Stimulated activated CD4-positive, alpha-beta T cell treated with anti-CD3 and anti-CD28 coated beads, TNF-alpha, amount 100 ng/mL, for 1 hour (primary cell): ENCODE data around the gene APOF.
"Not testable (repeated sequence)": the region's sequence is repeated elsewhere in the genome, so short reads cannot be mapped to it uniquely, and the experiment has no call there.

Source experiments
- DNase-seq, 3 donors: peaks; one replicate each; pipeline ENCODE4 v3.0.0-alpha.2; 2020; ENCODE audit warnings: low read depth in 3 of 3, low spot score in 1 of 3

Gene APOF

DNA sequence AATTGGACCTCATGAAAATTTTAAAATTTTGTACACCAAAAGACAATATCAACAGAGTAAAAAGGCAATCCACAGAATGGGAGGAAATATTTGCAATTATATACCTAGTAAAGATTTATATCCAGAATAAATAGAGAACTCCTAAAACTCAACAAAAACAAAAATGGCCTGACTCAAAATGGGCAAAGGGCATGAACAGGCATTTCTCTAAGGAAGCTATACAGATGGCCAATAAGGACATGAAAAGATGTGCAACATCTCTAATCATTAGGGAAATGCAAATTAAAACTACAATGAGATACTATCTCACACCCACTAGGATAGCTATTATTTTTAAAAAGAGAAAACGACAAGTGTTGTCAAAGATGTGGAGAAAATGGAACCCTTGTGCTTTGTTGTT lies 10.9 kb upstream of the APOF start:
- no peak for DNase-seq

DNA sequence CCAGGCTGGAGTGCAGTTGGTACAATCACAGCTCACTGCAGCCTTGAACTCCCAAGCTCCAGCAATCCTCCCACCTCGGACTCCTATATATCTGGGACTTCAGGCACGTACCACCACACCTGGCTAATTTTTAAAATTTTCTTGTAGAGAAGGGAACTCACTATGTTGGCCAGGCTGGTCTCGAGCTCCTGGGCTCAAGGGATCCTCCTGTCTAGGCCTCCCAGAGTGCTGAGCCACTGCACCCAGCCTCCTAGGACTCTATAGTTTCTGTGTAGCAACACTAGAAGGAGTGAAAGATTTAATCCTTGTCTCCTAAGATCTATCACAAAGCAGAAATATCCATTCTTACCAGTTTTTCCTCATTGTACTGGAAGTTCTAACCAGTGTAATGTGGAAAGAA lies 4.3 kb upstream of the APOF start:
- no peak for DNase-seq

DNA sequence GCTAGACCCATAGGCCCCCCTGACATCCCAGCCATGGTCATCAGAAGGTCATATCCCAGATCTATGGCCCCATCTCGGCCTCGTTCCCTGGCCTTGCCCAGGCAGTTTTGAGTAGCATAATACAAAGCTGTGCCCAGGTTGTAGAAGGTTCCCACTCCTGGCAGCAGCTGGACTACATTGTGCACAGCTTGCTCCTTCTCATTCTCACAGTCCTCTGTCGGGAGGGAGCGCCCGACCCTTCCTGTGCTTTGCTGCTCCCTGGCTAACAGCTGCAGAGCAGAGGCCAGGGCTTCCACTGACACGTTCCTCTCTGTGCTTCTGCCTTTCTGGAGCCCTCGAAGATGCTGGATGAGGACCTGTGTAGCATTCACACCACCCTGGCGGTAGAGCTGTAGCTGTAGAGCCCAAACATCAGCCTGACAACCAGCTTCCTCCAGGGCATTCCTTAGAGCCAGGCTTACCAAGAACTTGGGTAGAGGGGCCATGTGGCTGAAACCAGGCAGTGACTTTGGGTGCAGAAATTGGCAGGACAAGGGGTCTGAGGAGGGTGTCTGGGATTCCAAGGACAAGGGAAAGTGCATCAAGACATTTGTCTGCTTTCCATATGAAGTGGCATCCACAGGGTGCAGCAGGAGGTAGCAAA lies 1.0 kb downstream of the APOF start:
- no peak for DNase-seq

DNA sequence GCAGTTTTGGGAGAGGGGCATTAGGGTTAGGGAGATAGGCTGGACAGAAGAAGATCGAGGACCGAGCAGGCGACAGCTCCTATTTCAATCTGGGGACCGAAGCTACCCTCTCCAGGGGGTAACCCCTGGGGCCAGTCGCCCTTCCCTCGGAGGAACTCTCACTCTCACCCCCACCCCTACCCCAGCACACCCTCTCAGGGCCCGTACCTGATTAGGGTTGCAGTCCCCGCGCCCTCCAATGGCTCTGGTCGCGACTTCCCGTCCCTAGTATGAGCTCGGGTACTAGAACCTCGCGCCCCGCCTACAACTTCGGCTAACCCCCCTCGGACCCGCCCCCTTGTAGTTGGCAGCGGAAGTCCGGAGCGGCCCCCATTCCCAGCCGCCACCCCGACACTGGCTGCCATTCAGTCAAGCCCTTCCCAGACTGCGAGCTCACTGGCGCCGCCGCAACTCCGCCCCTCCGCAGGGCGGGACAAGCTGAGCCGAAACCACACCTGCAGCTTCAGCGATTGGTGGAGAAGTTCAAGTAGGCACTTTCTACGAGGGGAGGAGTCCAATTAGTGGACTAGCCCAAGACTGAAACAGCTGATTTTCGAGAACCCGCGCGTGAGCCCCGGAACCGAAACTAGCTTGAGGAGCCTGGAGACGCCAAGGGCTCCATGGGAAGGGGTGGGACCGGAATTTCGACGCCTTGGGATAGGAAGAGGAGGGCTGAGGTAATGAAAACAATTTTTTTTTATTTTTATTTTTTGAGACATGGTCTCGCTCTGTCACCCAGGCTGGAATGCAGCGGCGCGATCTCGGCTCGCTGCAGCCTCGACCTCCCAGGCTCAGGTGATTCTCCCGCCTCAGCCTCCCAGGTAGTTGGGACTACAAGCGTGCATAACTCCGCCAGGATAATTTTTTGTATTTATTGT lies 2.5 kb downstream of the APOF start, which contains the start of gene STAT2:
TSS of gene STAT2 (minus strand) at position 257 of the 917 bp plus-strand sequence. CDS start 3,536 bp downstream, outside the sequence.
- DNase-seq, result peak; percentile 93 to 98 (median 98)

GRCh38 chr12:56358836-56359532 lies 3.7 kb downstream of the APOF start:
- DNase-seq, result no peak

GRCh38 chr12:56351325-56351724 lies 11.3 kb downstream of the APOF start:
- DNase-seq, result no peak

GRCh38 chr12:56350662-56351061 lies 12.0 kb downstream of the APOF start:
- no peak for DNase-seq

DNA sequence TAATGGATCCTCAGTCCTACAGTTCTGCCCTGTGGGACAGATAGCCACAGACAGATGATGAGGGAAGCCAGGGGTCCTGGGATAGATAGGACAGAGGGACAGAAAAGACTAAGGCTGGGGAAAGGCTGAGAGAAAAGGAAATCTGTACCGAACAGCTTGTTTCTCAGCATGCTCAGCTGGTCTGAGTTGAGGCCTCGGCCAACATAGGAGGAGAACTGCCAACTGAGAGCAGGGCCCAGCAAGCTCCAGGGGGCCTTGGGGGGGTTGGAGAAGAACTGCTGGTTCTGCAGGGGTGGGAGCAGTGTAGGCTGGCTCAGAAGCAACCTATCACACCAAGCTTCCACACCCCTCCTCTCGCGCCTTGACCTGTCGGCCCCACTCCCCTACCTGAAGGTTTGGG lies 13.9 kb downstream of the APOF start:
- DNase-seq, result no peak

- not testable (repeated sequence) for DNase-seq
Measured at GRCh38 chr12:56347255-56347654, 15.4 kb downstream of the APOF start.

DNA sequence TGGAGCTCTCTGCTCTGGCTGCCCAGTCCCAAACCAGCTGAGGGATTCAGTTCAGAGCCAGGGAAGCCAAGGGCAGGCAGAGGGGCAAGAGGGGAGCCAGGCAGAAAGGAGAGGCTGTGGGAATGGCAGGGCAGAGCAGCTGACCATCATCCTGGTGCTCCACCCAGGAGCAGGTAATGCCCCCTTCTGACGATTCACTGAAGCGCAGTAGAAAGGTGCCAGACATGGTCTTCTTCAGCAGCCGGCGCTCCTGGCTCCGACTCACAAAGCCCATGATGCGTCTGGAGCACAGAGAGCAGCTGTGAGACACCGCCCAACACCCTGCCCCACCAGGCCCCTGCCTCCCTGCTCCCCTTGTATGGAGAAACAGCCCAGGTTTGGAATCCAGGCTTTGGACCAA lies 16.0 kb downstream of the APOF start:
- DNase-seq, result no peak

DNA sequence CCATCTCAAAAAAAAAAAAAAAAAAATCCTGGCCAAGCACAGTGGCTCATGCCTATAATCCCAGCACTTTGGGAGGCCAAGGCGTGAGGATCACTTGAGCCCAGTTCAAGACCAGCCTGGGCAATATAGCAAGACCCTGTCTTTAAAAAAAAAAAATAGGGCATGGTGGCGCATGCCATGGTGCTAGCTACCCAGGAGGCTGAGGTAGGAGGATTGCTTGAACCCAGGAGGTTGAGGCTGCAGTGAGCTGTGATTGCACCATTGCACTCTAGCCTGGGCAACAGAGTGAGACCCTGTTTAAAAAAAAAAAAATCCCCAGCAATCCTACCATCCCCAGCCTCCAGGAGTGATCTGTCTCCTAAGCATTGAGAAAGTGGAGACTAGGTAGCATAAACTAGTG lies 20.4 kb downstream of the APOF start:
- DNase-seq, result not testable (repeated sequence)

- no peak for DNase-seq
Measured at GRCh38 chr12:56341616-56342015, 21.0 kb downstream of the APOF start.

GRCh38 chr12:56339158-56339422 lies 23.6 kb downstream of the APOF start:
- DNase-seq, result no peak

GRCh38 chr12:56338308-56339157 lies 24.1 kb downstream of the APOF start, which contains the start of gene IL23A:
TSS of gene IL23A (plus strand) at chr12:56338884. CDS start at chr12:56339045, 161 bp downstream.
- DNase-seq, result peak; percentile 66 to 81 (median 72)

DNA sequence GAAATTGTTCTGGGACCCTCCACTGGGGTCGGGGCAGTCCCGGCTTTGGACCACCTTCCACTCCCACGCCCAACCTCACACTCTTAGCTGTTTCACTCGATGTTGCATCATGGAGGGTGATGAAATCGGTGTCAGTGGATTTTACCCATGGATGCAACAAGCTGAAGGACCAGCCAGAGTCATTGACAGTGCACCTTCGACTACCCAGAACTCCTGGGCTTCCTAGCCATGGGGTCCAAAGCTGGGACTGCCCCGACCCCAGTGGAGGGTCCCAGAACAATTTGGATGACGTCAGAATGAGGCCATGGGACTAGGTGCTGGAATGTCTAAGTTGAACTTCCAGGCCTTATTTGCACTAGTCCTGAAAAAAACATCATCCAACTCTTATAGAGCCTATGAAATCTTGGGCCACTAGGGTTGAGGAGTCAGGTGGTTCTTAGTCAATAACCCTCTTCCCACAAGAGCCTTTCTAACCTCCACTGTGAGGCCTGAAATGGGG lies 24.9 kb downstream of the APOF start:
- DNase-seq, result no peak

- no peak for DNase-seq
Measured at GRCh38 chr12:56336361-56337167, 26.1 kb downstream of the APOF start.

DNA sequence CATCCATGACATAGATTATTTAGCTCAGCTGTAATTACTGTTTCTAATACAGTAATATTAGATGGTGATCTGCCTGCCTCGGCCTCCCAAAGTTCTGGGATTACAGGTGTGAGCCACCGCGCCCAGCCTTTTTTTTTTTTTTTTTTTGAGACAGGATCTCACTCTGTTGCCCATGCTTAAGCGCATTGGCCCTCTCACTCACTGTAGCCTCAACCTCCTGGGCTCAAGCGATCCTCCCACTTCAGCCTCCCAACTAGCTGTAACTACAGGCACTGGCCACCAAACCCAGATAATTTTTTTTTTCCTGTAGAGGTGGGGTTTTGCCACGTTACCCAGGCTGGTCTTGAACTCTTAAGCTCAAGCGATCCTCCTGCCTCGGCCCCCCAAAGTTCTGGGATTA lies 27.1 kb downstream of the APOF start:
- not testable (repeated sequence) for DNase-seq

- no peak for DNase-seq
Measured at GRCh38 chr12:56334490-56334793, 28.2 kb downstream of the APOF start.

DNA sequence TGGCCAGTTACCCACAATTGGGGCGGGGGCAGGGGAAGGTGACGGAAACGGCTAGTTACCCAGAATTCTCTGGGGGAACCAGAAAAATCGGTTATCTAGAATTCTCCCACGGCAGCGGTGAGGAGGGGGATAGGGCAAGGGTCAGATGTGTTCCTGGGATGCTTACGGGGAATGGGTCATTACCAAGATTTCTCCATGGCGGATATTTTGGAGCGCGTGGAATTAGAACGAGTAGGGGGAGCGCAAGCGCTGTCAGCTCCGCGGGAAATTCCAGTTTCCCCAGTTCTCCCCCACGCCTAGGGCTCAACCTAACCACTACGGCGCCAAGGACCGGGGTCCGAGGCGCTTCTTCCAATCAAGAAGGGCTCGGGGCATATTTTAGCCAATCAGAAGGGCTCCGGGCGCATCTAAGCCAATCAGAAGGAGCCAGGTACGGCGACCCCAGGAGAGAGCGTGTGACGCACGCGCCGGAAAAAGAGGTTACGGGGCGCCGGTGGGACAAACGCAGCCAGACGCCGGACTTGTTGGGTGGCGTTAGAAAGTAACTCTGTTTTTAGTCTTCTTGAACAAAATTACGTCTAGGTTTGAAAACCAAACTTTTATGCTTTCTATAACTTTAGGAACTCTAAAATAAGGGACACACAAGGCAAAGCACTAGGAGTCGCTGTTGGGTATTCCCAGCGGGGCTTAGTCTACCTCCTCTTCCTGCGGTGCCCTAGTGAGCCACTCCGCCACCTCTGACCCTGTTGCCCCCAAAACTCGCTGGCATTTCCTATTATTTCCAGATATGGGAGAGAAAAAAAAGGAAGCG lies 28.8 kb downstream of the APOF start, which contains the start of gene PAN2:
TSS of gene PAN2 (minus strand) at position 322 of the 811 bp plus-strand sequence. CDS start 906 bp downstream, outside the sequence.
- DNase-seq, result peak; percentile 79 to 86 (median 83)
